GM23338 (cell line): ENCODE data around the gene DMWD.

Experiments
- CREB1 ChIP-seq: fragments of 250-450 bp; sonication (Bioruptor Pico); IDR thresholded peaks from 2 replicates; pipeline ENCODE4 v1.5.0; 2020; ENCODE audit warnings: low read depth, mild to moderate bottlenecking, moderate library complexity
- CTCF ChIP-seq, 2 experiments: fragments of 200-600 bp in 1 of 2; sonication (generic) in 1 of 2; conservative IDR thresholded peaks; 2 replicates each; pipeline versions ENCODE4 v1.5.1 to v1.6.1; 2016 to 2017; ENCODE audit warnings: antibody characterized with exemption in 2 of 2, low read depth in 2 of 2, mild to moderate bottlenecking in 2 of 2, moderate library complexity in 1 of 2
- EZH2 ChIP-seq: fragments of 200-600 bp; sonication (generic); IDR thresholded peaks from one replicate; pipeline ENCODE4 v1.8.0; 2017; ENCODE audit warnings: antibody characterized with exemption, mild to moderate bottlenecking, low read depth; ENCODE audit not compliant: unreplicated experiment
- EZH2phosphoT487 ChIP-seq: fragments of 200-600 bp; sonication (generic); IDR thresholded peaks from one replicate; pipeline ENCODE4 v1.8.1; 2018; ENCODE audit warnings: antibody characterized with exemption; ENCODE audit not compliant: unreplicated experiment
- POLR2AphosphoS5 ChIP-seq: IDR thresholded peaks from 2 replicates; pipeline ENCODE4 v1.6.1; 2016; ENCODE audit warnings: antibody characterized with exemption, low read depth
- REST ChIP-seq: IDR thresholded peaks from one replicate; pipeline ENCODE4 v1.6.1; 2018; ENCODE audit warnings: antibody characterized with exemption; ENCODE audit not compliant: unreplicated experiment

GRCh38 chr19:45771311-45771933 lies 21.2 kb downstream of the DMWD start:
- TF ChIP-seq CTCF (conservative IDR thresholded peaks at IDR 0.05; ENCODE audit: low read depth in 2 of 2): peak in 1 of 2 experiments; percentile 21; a peak in 2 of 4 replicates
- TF ChIP-seq EZH2: no peak
- TF ChIP-seq REST: no peak
- TF ChIP-seq EZH2phosphoT487: no peak
- no peak for TF ChIP-seq POLR2AphosphoS5
- TF ChIP-seq CREB1 (CRISPR knock-in tag): no peak
